Testis (tissue), 2 donors: ENCODE results near the gene DENND1A.

Source experiments
- CTCF ChIP-seq, 3 experiments: fragments of 450-650 bp in 2 of 3; fragments of 200-600 bp in 1 of 3; sonication (generic) in 1 of 3; IDR thresholded peaks; one replicate each; pipeline ENCODE4 v1.5.1; 2016 to 2019; ENCODE audit warnings: antibody characterized with exemption in 3 of 3, mild to moderate bottlenecking in 2 of 3, moderate library complexity in 1 of 3
- POLR2A ChIP-seq: fragments of 450-650 bp; IDR thresholded peaks from one replicate; pipeline ENCODE4 v1.6.1; 2017; ENCODE audit warnings: antibody characterized with exemption, mild to moderate bottlenecking, moderate library complexity

- TF ChIP-seq CTCF (IDR thresholded peaks at IDR 0.05) (no peak), POLR2A (no peak)
Observed at GRCh38 chr9:123550012-123550411, 379.9 kb downstream of the DENND1A start.
